ENCODE data around the gene GALNT14.

- TF ChIP-seq POLR2A (IDR thresholded peaks at IDR 0.05) (no peak), POLR2AphosphoS5 (IDR thresholded peaks at IDR 0.05) (no peak), CTCF (IDR thresholded peaks at IDR 0.05) (no peak), EP300 (IDR thresholded peaks at IDR 0.05) (no peak)
Measured at GRCh38 chr2:30950339-30950738, 187.9 kb downstream of the GALNT14 start.

Data from gastroesophageal sphincter (tissue), 3 donors.